Ishikawa (cell line): ENCODE measurements around the gene GSX1.

ENCODE experiments used
- CEBPB ChIP-seq: IDR thresholded peaks from 2 replicates; pipeline ENCODE4 v1.6.1; 2012
- CREB1 ChIP-seq: IDR thresholded peaks from 2 replicates; pipeline ENCODE4 v1.6.1; 2012; ENCODE audit warnings: low read depth
- EGR1 ChIP-seq: IDR thresholded peaks from 2 replicates; pipeline ENCODE4 v1.6.1; 2012
- EP300 ChIP-seq: IDR thresholded peaks from 2 replicates; pipeline ENCODE4 v1.6.1; 2012; ENCODE audit warnings: borderline replicate concordance
- FOXM1 ChIP-seq: IDR thresholded peaks from 2 replicates; pipeline ENCODE4 v1.6.1; 2012; ENCODE audit warnings: low read depth, borderline replicate concordance
- MAX ChIP-seq: IDR thresholded peaks from 2 replicates; pipeline ENCODE4 v1.6.1; 2012
- NFIC ChIP-seq: IDR thresholded peaks from 2 replicates; pipeline ENCODE4 v1.6.1; 2012
- RAD21 ChIP-seq: IDR thresholded peaks from 2 replicates; pipeline ENCODE4 v1.6.1; 2012; ENCODE audit warnings: low read depth
- REST ChIP-seq: IDR thresholded peaks from 2 replicates; pipeline ENCODE4 v1.6.1; 2012; ENCODE audit warnings: low read depth, mild to moderate bottlenecking
- TAF1 ChIP-seq: IDR thresholded peaks from 2 replicates; pipeline ENCODE4 v1.6.1; 2012; ENCODE audit warnings: low read depth, mild to moderate bottlenecking
- TCF12 ChIP-seq: IDR thresholded peaks from 2 replicates; pipeline ENCODE4 v1.6.1; 2012; ENCODE audit warnings: low read depth
- TEAD4 ChIP-seq: IDR thresholded peaks from 2 replicates; pipeline ENCODE4 v1.6.1; 2012
- USF1 ChIP-seq: IDR thresholded peaks from 2 replicates; pipeline ENCODE4 v1.6.1; 2012
- YY1 ChIP-seq: IDR thresholded peaks from 2 replicates; pipeline ENCODE4 v1.6.1; 2012; ENCODE audit warnings: low read depth
- ZBTB7A ChIP-seq: IDR thresholded peaks from 2 replicates; pipeline ENCODE4 v1.6.1; 2012; ENCODE audit warnings: low read depth

The GSX1 gene

DNA sequence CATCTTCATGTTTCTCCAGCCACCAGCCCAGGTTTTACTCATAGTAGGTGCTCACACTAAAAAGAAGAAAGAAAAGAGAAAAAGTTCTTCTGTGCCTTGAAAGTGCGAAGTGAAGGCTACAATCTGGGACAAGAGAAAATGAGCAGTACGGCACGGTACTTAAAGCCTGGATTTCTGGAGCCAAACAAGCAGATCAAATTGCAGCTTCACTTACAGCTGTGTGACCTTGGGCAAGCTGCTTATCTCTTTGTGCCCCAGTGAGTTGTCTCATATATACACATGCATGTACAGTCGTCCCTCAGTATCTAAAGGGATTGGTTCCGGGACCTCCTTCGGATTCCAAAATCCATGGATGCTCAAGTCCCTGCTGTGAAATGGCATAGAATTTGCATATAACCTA lies 41.8 kb downstream of the GSX1 start:
- TF ChIP-seq MAX, result no peak
- TF ChIP-seq ZBTB7A, result no peak
- TF ChIP-seq TEAD4, result no peak
- TF ChIP-seq RAD21, result no peak
- TF ChIP-seq CEBPB, result no peak
- TF ChIP-seq TCF12, result no peak
- no peak for TF ChIP-seq TAF1
- no peak for TF ChIP-seq EGR1

DNA sequence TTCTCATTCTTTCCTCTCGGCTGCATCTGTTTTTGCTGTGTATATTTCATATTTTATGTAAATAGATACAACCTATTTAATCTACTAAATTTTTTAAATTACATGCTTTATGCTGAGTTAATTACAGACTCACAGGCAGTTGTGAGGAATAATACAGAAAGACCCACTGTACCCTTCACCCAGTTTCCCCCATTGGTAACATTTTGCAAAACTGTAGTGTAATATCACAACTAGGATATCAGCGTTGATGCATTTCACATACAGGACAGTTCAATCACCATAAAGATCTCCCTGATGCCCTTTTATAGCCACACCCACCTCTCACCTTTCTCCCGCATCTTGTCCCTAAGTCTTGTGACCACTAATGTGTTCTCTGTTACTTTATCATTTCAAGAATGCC lies 43.5 kb downstream of the GSX1 start:
- TF ChIP-seq REST, result no peak
- TF ChIP-seq TAF1, result no peak
- TF ChIP-seq EGR1, result no peak
- no peak for TF ChIP-seq RAD21
- TF ChIP-seq YY1, result no peak
- no peak for TF ChIP-seq ZBTB7A
- TF ChIP-seq NFIC, result no peak
- no peak for TF ChIP-seq CEBPB
- TF ChIP-seq FOXM1, result no peak
- TF ChIP-seq TCF12, result no peak
- no peak for TF ChIP-seq USF1
- TF ChIP-seq MAX, result no peak
- TF ChIP-seq CREB1, result no peak
- no peak for TF ChIP-seq EP300
- TF ChIP-seq TEAD4, result no peak

GRCh38 chr13:27839809-27840467 lies 47.7 kb downstream of the GSX1 start:
- TF ChIP-seq CEBPB, result no peak
- no peak for TF ChIP-seq TEAD4
- no peak for TF ChIP-seq FOXM1
- TF ChIP-seq MAX, result no peak
- no peak for TF ChIP-seq RAD21
- TF ChIP-seq YY1, result no peak
- no peak for TF ChIP-seq REST
- TF ChIP-seq NFIC, result no peak
- no peak for TF ChIP-seq CREB1
- no peak for TF ChIP-seq ZBTB7A
- TF ChIP-seq USF1, result no peak
- TF ChIP-seq EP300, result no peak
- no peak for TF ChIP-seq TAF1

DNA sequence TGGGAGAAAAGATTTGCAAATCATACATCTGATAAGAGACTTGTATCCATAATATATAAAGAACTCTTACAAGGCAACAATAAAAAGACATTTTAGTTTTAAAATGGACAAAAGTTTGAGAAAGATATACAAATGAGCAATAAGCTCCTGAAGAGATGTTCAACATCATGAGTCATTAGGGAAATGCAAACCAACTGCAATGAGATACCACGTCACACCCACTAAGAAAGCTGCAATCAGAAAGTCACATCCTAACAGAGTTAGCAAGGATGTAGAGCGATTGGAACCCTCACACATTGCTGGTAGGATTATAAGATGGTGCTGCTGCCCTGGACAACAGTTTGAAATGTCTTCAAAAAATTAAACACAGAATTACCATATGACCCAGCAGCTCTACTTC lies 50.3 kb downstream of the GSX1 start:
- TF ChIP-seq NFIC (no peak), EP300 (no peak), EGR1 (no peak), TAF1 (no peak), YY1 (no peak), MAX (no peak), USF1 (no peak), ZBTB7A (no peak), RAD21 (no peak), REST (no peak), CEBPB (no peak), CREB1 (no peak)
